ENCODE measurements around the gene RDH12. TPM values are rescaled to one million over a fixed set of nuclear protein-coding genes. Genes with fewer than 3 reads are reported as not detected.

The RDH12 gene
- total RNA-seq, 1 donor from 2014 or later = 1.3 TPM

DNA sequence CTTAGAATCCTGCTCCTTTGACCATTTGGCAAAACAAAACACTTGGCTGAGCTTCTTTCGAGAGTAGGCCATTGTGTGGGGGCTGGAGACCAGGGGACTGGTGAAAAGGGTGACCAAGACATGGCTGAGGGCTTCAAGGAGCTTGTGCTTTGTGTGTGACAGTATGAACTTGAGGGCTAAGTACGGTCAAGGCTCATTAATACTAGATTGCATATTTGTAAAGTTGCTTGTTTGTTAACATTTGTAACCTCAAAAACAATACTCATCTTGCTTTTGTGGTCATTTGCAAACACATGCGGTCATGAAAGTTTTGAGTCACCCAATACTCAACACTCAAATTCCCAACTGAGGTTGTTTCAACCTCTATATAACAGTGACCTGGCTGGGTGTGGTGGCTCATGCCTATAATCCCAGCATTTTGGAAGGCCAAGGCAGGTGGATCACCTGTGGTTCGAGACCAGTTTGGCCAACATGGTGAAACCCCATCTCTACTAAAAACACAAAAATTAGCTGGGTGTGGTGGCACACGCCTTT is 72.2 kb downstream of the RDH12 start:
- no peaks in the 10 kb centered on the region for H3K4me1 Mint-ChIP-seq
- no peaks in the 10 kb centered on the region for H3K27me3 Mint-ChIP-seq (ENCODE audit: insufficient read depth, low read depth)
- peaks cover 5% of the 10 kb centered on the region for H3K36me3 ChIP-seq
- peaks cover 11% of the 10 kb centered on the region for H3K36me3 Mint-ChIP-seq
- no peaks in the 10 kb centered on the region for H3K9me3 ChIP-seq (ENCODE audit: low read depth)
- H3K4me3 ChIP-seq = no peak overlapping the region
- TF ChIP-seq, protein P1, sequence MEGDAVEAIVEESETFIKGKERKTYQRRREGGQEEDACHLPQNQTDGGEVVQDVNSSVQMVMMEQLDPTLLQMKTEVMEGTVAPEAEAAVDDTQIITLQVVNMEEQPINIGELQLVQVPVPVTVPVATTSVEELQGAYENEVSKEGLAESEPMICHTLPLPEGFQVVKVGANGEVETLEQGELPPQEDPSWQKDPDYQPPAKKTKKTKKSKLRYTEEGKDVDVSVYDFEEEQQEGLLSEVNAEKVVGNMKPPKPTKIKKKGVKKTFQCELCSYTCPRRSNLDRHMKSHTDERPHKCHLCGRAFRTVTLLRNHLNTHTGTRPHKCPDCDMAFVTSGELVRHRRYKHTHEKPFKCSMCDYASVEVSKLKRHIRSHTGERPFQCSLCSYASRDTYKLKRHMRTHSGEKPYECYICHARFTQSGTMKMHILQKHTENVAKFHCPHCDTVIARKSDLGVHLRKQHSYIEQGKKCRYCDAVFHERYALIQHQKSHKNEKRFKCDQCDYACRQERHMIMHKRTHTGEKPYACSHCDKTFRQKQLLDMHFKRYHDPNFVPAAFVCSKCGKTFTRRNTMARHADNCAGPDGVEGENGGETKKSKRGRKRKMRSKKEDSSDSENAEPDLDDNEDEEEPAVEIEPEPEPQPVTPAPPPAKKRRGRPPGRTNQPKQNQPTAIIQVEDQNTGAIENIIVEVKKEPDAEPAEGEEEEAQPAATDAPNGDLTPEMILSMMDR (IDR thresholded peaks at IDR 0.05) = no peak
- TF ChIP-seq EZH2 (IDR thresholded peaks at IDR 0.05) (no peak), EZH2phosphoT487 (IDR thresholded peaks at IDR 0.05) (no peak)
- no peaks in the 10 kb centered on the region for H3K4me1 ChIP-seq
- H3K27ac Mint-ChIP-seq = no peak overlapping the region
- no peaks in the 10 kb centered on the region for H3F3A ChIP-seq (ENCODE audit: low read depth)
- no peaks in the 10 kb centered on the region for H3K79me2 ChIP-seq (ENCODE audit: low read depth)
- no peak for DNase-seq (ENCODE audit: low spot score)
- H4K20me1 ChIP-seq (ENCODE audit: low read depth) = no peaks in the 10 kb centered on the region
- no peak overlapping the region for H3K4me2 ChIP-seq
- no peak overlapping the region for H3K4me3 Mint-ChIP-seq
- H3K27ac ChIP-seq = no peak overlapping the region
- H3K9ac ChIP-seq = no peak overlapping the region
- no peaks in the 10 kb centered on the region for H3K27me3 ChIP-seq
- no peaks in the 10 kb centered on the region for H3K9me3 Mint-ChIP-seq
- no peak overlapping the region for H2AFZ ChIP-seq (replicated peaks)

DNA sequence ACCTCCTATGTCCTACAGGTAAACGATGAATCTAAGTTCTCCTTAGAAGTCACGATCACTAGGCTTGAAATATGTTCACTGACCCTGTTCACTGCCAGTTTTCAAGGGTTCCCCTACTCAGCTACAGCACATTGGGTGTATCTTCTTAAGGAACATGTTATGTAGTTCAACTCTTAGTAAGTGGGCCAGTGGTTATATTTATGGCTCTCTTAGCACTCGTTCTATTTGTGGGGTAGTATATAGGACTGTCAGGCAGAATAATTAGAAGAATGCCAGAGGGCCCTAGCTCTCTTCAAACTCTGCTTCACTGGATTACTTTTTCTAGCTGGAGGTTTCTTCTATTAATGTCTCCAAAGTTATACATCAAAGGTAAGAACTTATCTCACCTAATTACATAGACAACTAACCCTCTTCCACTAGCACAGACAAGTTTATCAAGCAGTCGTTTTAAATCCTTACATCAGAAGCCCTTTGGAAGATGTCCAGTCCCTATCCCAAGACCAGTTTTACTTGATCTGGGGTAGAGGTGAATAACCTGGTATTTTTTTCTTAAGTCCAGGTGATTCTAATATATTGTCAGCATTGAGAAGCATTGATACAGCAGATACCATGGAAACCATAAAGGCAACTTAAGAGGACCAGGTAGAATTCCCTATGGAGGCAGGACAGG is 75.1 kb downstream of the RDH12 start:
- H3K9me3 Mint-ChIP-seq = no peaks in the 10 kb centered on the region
- H3K36me3 Mint-ChIP-seq = peaks cover 8% of the 10 kb centered on the region
- peaks cover 2% of the 10 kb centered on the region for H3K27me3 Mint-ChIP-seq (ENCODE audit: insufficient read depth, low read depth)

DNA sequence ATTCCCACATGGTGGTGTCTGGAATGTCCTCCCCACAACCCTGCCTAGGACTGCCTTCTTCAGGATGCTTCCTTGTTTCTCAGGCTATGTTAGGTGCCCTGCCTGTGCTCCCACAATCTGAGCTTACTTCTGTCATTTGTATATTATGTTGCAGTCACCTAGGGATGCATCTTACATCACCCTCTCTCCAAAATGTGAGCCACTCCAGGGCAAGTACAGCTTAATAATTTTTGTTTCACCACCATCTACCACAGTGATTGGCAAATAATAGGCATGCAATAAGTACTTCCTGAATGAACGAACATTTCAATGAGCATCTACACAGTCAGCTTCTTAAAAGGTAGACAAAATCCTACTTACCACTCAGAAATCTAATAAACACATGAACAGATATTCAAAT is 77.1 kb downstream of the RDH12 start:
- peaks cover 8% of the 10 kb centered on the region for H3K36me3 Mint-ChIP-seq
- H3K9me3 Mint-ChIP-seq = no peaks in the 10 kb centered on the region
- no peak for DNase-seq (ENCODE audit: low spot score)
- no peaks in the 10 kb centered on the region for H3K4me1 ChIP-seq
- no peak overlapping the region for H3K9ac ChIP-seq
- no peaks in the 10 kb centered on the region for H3K4me1 Mint-ChIP-seq
- no peak overlapping the region for H3K27ac ChIP-seq
- no peak overlapping the region for H3K27ac Mint-ChIP-seq
- no peaks in the 10 kb centered on the region for H3F3A ChIP-seq (ENCODE audit: low read depth)
- H3K4me2 ChIP-seq = no peak overlapping the region
- no peak overlapping the region for H3K4me3 ChIP-seq
- H2AFZ ChIP-seq (replicated peaks) = no peak overlapping the region
- no peaks in the 10 kb centered on the region for H3K36me3 ChIP-seq
- no peak overlapping the region for H3K4me3 Mint-ChIP-seq
- no peaks in the 10 kb centered on the region for H3K9me3 ChIP-seq (ENCODE audit: low read depth)
- H4K20me1 ChIP-seq (ENCODE audit: low read depth) = no peaks in the 10 kb centered on the region
- H3K27me3 ChIP-seq = no peaks in the 10 kb centered on the region
- peaks cover 2% of the 10 kb centered on the region for H3K27me3 Mint-ChIP-seq (ENCODE audit: insufficient read depth, low read depth)
- TF ChIP-seq EZH2phosphoT487 (IDR thresholded peaks at IDR 0.05) (no peak), EZH2 (IDR thresholded peaks at IDR 0.05) (no peak)
- TF ChIP-seq, protein P1 (IDR thresholded peaks at IDR 0.05) = no peak
- H3K79me2 ChIP-seq (ENCODE audit: low read depth) = no peaks in the 10 kb centered on the region

More for the DNA sequence above, 75.1 kb downstream of the RDH12 start:
- Histone ChIP-seq H4K20me1 (ENCODE audit: low read depth) (no peaks in the 10 kb centered on the region), H3K36me3 (peaks cover 3% of the 10 kb centered on the region), H2AFZ (replicated peaks) (no peak overlapping the region), H3K27me3 (no peaks in the 10 kb centered on the region), H3K4me3 (no peak overlapping the region), H3K9me3 (ENCODE audit: low read depth) (no peaks in the 10 kb centered on the region), H3K9ac (no peak overlapping the region), H3K4me1 (no peaks in the 10 kb centered on the region), H3K4me2 (no peak overlapping the region), H3F3A (ENCODE audit: low read depth) (no peaks in the 10 kb centered on the region), H3K79me2 (ENCODE audit: low read depth) (no peaks in the 10 kb centered on the region), H3K27ac (no peak overlapping the region)
- TF ChIP-seq EZH2phosphoT487 (IDR thresholded peaks at IDR 0.05) (no peak), EZH2 (IDR thresholded peaks at IDR 0.05) (no peak)
- TF ChIP-seq, protein P1 (IDR thresholded peaks at IDR 0.05) = no peak
- H3K4me3 Mint-ChIP-seq = no peak overlapping the region
- H3K4me1 Mint-ChIP-seq = no peaks in the 10 kb centered on the region
- no peak overlapping the region for H3K27ac Mint-ChIP-seq
- no peak for DNase-seq (ENCODE audit: low spot score)

Measured in neural progenitor cell (in vitro differentiated cells).